ENCODE data around the gene CHST12. TPM values are rescaled to one million over a fixed set of nuclear protein-coding genes. Genes with fewer than 3 reads are reported as not detected.

Gene CHST12
- total and polyA plus RNA-seq, 2 donors (not counting 1 experiment from before 2014, with no cell fraction given), result 25.4 to 27.1 TPM

- no peaks in the 10 kb centered on the region for H3K27me3 Mint-ChIP-seq
- no peak overlapping the region for H3K27ac ChIP-seq (ENCODE audit: low read length in 2 of 2)
- intact Hi-C loops (cut with micrococcal nuclease), result no loop called here
- H3K4me1 Mint-ChIP-seq, result peaks cover 2% of the 10 kb centered on the region
- no peak overlapping the region for H3K4me3 ChIP-seq (ENCODE audit: control extremely low read depth in 1 of 5, extremely low read depth in 1 of 5, insufficient read depth in 1 of 5, low read depth in 2 of 5, low read length in 4 of 5)
- H3K9ac ChIP-seq (ENCODE audit: low read length), result no peak overlapping the region
- DNase-seq (no peak), ATAC-seq (ENCODE audit: low read depth) (no peak)
- peaks cover 0 to 5% (median 0%) of the 10 kb centered on the region in 3 donors for H3K9me3 ChIP-seq (ENCODE audit: control extremely low read depth in 1 of 3, control insufficient read depth in 2 of 3, insufficient read depth in 1 of 3, low read length in 2 of 3)
- POLR2A ChIA-PET, result no interaction called here
- CTCF ChIA-PET, result interaction anchor here (1.5 to 3.2 kb wide), 2 partner anchors 8 to 10 kb away, joined by 4 to 16 read pairs; no protein-coding TSS in a partner anchor
- H2AFZ ChIP-seq (ENCODE audit: insufficient read depth, low read depth, low read length, poor library complexity, severe bottlenecking), result no peak overlapping the region
- no peaks in the 10 kb centered on the region for H3K9me3 Mint-ChIP-seq (ENCODE audit: insufficient read depth)
- 86% methylated on average over 13 of the region's 15 CpGs for WGBS (ENCODE audit: insufficient coverage)
- no peak overlapping the region for H3K27ac Mint-ChIP-seq
- no peaks in the 10 kb centered on the region for H3K36me3 ChIP-seq (replicated peaks in 1 of 2; ENCODE audit: control extremely low read depth in 1 of 2, control insufficient read depth in 1 of 2, extremely low read depth in 1 of 2, insufficient read depth in 2 of 2, low read length in 1 of 2)
- H4K20me1 ChIP-seq (ENCODE audit: control insufficient read depth, insufficient read depth, low read length, poor library complexity, severe bottlenecking), result no peaks in the 10 kb centered on the region
- H3K4me2 ChIP-seq (replicated peaks; ENCODE audit: low read depth, low read length, poor library complexity, severe bottlenecking), result no peak overlapping the region
- H3K4me3 Mint-ChIP-seq, result no peak overlapping the region
- H3K27me3 ChIP-seq (replicated peaks in 1 of 4; ENCODE audit: control extremely low read depth in 1 of 4, control insufficient read depth in 3 of 4, insufficient read depth in 4 of 4, low read length in 3 of 4), result no peaks in the 10 kb centered on the region
- TF ChIP-seq EZH2 (IDR thresholded peaks at IDR 0.05; ENCODE audit: borderline replicate concordance, insufficient read depth, low read depth, low read length, poor library complexity, severe bottlenecking) (no peak), CTCF (IDR thresholded peaks at IDR 0.05) (no peak)
- H3K4me1 ChIP-seq (ENCODE audit: control insufficient read depth in 2 of 2, insufficient read depth in 2 of 2, low read length in 2 of 2), result no peaks in the 10 kb centered on the region
- H3K79me2 ChIP-seq (ENCODE audit: control insufficient read depth, insufficient read depth, low read length), result no peaks in the 10 kb centered on the region
Observed at GRCh38 chr7:2461268-2462026, 58.0 kb downstream of the CHST12 start.

- no peaks in the 10 kb centered on the region for H3K27me3 Mint-ChIP-seq
- H3K27me3 ChIP-seq (replicated peaks in 1 of 4; ENCODE audit: control extremely low read depth in 1 of 4, control insufficient read depth in 3 of 4, insufficient read depth in 4 of 4, low read length in 3 of 4), result no peaks in the 10 kb centered on the region
- ChIA-PET CTCF (interaction anchor here (3.2 kb wide), 1 partner anchor 11 kb away, joined by 16 read pairs; no protein-coding TSS in a partner anchor), POLR2A (no interaction called here)
- H4K20me1 ChIP-seq (ENCODE audit: control insufficient read depth, insufficient read depth, low read length, poor library complexity, severe bottlenecking), result no peaks in the 10 kb centered on the region
- no peaks in the 10 kb centered on the region for H3K9me3 Mint-ChIP-seq (ENCODE audit: insufficient read depth)
- no peak overlapping the region for H3K4me2 ChIP-seq (replicated peaks; ENCODE audit: low read depth, low read length, poor library complexity, severe bottlenecking)
- no peak overlapping the region for H3K9ac ChIP-seq (ENCODE audit: low read length)
- WGBS (ENCODE audit: insufficient coverage), result no CpG with 5 or more reads among the region's 3 CpGs
- no peak overlapping the region for H3K27ac Mint-ChIP-seq
- DNase-seq (no peak), ATAC-seq (ENCODE audit: low read depth) (no peak)
- no peak overlapping the region for H2AFZ ChIP-seq (ENCODE audit: insufficient read depth, low read depth, low read length, poor library complexity, severe bottlenecking)
- H3K4me3 ChIP-seq (ENCODE audit: control extremely low read depth in 1 of 5, extremely low read depth in 1 of 5, insufficient read depth in 1 of 5, low read depth in 2 of 5, low read length in 4 of 5), result no peak overlapping the region
- H3K9me3 ChIP-seq (ENCODE audit: control extremely low read depth in 1 of 3, control insufficient read depth in 2 of 3, insufficient read depth in 1 of 3, low read length in 2 of 3), result peaks cover 0 to 5% (median 0%) of the 10 kb centered on the region in 3 donors
- H3K4me1 ChIP-seq (ENCODE audit: control insufficient read depth in 2 of 2, insufficient read depth in 2 of 2, low read length in 2 of 2), result no peaks in the 10 kb centered on the region
- H3K27ac ChIP-seq (ENCODE audit: low read length in 2 of 2), result no peak overlapping the region
- H3K4me1 Mint-ChIP-seq, result peaks cover 2% of the 10 kb centered on the region
- no peaks in the 10 kb centered on the region for H3K79me2 ChIP-seq (ENCODE audit: control insufficient read depth, insufficient read depth, low read length)
- H3K4me3 Mint-ChIP-seq, result no peak overlapping the region
- intact Hi-C loops (cut with micrococcal nuclease), result no loop called here
- H3K36me3 ChIP-seq (replicated peaks in 1 of 2; ENCODE audit: control extremely low read depth in 1 of 2, control insufficient read depth in 1 of 2, extremely low read depth in 1 of 2, insufficient read depth in 2 of 2, low read length in 1 of 2), result no peaks in the 10 kb centered on the region
- no peak for TF ChIP-seq CTCF (IDR thresholded peaks at IDR 0.05)
- TF ChIP-seq EZH2 (IDR thresholded peaks at IDR 0.05; ENCODE audit: borderline replicate concordance, insufficient read depth, low read depth, low read length, poor library complexity, severe bottlenecking), result no peak
Observed at GRCh38 chr7:2462731-2463130, 59.3 kb downstream of the CHST12 start.
